ENCODE data around the gene AMBRA1. TPM values are rescaled to one million over a fixed set of nuclear protein-coding genes. Genes with fewer than 3 reads are reported as not detected.
A peak's percentile ranks its signal among the peaks of the same experiment; 100 is the strongest.

The AMBRA1 gene
- total RNA-seq, 1 donor from 2014 or later, result 45.8 TPM

DNA sequence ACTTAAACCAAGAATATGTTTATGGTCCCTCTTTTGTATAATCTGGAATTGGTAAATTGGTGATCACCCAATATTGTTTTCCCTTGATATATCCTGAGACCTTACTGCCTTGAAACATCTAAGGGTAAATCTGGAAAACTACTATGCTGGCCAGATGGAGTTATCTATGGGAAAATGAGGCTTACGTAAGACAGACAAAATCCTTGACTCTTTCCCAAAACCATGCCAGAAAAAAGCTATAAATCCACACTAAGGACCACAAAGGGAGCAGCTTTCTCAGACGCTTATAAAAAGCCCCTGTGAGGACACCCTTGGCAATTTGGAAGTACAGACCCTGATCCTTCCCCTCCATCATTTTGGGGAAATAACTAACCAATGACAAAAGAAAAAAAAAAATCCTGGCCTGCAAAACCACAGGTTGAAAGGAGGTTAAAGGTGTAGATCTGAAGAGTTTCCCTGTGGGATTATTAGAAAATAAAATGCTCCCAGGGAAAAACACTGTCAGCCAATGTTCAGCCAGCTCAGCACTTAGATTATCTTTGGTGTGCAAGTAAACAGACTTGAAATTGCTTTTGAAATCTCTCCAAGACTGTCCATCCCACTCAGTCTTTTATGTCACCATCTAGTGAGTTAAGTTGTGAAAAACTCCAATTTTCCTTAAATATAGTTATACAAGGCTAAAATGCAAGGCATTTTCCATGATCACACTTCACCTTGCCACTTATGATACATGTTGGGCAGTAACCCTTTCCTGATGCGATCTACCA, 6.6 kb upstream of the AMBRA1 start:
- Mint-ChIP-seq H3K27me3 (ENCODE audit: low read depth) (no peaks in the 10 kb centered on the region), H3K4me1 (no peaks in the 10 kb centered on the region), H3K4me3 (no peak overlapping the region), H3K36me3 (ENCODE audit: low read depth) (no peaks in the 10 kb centered on the region), H3K9me3 (no peaks in the 10 kb centered on the region), H3K27ac (ENCODE audit: unreplicated experiment) (no peak overlapping the region)
- no peak for DNase-seq (ENCODE audit: low read depth, low spot score)
- TF ChIP-seq, protein P1, sequence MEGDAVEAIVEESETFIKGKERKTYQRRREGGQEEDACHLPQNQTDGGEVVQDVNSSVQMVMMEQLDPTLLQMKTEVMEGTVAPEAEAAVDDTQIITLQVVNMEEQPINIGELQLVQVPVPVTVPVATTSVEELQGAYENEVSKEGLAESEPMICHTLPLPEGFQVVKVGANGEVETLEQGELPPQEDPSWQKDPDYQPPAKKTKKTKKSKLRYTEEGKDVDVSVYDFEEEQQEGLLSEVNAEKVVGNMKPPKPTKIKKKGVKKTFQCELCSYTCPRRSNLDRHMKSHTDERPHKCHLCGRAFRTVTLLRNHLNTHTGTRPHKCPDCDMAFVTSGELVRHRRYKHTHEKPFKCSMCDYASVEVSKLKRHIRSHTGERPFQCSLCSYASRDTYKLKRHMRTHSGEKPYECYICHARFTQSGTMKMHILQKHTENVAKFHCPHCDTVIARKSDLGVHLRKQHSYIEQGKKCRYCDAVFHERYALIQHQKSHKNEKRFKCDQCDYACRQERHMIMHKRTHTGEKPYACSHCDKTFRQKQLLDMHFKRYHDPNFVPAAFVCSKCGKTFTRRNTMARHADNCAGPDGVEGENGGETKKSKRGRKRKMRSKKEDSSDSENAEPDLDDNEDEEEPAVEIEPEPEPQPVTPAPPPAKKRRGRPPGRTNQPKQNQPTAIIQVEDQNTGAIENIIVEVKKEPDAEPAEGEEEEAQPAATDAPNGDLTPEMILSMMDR (conservative IDR thresholded peaks at IDR 0.05), result no peak

DNA sequence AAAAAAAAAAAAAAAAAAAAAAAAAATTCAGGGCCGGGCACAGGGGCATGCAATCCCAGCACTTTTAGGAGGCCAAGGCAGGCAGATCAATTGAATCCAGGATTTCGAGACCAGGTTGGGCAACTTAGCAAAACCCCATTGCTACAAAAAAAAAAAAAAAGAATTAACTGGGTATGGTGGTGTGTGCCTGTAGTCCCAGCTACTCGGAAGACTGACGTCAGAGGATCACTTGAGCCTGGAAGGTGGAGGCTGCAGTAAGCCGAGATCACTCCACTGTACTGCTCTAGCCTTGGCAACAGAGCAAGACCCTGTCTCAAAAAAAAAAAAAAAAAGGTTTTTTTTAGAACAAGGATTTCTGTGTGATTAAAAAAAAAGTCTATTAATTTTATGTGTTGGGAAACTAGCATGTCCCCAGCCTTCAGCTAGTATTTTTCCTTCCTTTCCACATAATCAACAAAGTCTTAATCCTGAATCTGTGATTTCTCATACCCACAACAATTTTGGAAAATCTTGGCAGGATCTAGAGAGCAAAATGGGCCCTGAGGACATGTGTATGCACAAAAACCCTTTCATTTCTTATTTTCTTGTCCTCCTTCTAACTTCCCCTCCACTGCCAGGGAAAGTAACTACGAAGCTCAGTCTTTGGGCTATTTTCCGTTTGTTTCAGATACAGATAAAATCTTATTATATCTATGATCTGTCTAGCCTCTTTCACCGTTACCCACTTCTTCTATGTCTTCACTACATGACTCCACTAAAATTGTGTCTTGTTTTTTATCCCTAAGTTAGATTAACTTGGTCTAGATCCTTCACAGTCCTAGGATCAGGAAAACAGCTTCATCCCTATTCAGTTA, 5.7 kb upstream of the AMBRA1 start:
- TF ChIP-seq, protein P1 (conservative IDR thresholded peaks at IDR 0.05), result no peak
- Mint-ChIP-seq H3K36me3 (ENCODE audit: low read depth) (no peaks in the 10 kb centered on the region), H3K4me1 (no peaks in the 10 kb centered on the region), H3K4me3 (peak overlapping the region; percentile 17), H3K27me3 (ENCODE audit: low read depth) (no peaks in the 10 kb centered on the region), H3K27ac (ENCODE audit: unreplicated experiment) (no peak overlapping the region), H3K9me3 (no peaks in the 10 kb centered on the region)
- no peak for DNase-seq (ENCODE audit: low read depth, low spot score)

DNA sequence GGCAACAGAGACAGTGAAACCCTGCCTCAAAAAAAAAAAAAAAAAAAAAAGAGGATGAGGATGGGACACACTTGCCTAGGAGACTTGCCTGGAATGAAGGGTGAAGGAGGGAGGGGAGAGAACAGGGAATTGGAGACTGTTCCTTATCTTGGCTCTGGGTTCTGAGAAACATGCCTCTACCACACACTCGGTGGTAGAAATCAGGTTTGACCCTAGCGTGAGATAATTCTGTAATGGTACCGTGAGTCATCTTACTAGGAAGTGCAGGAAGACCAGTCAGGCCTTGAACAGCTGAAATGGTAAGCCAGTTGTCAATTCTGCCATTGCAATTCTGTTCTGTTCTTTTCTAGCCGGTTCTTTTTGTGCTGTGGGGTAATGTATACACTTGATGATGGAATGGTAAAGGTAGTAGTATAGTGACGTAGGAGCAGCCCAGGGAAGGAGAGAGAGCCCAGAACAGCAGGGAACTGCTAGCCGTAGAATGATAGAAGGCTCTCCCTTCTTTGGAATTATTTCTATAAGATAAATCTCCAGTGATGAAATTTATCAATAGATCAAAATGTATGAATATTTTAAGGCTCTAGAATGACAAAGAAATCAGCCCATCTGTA, 3.9 kb upstream of the AMBRA1 start:
- no peak for DNase-seq (ENCODE audit: low read depth, low spot score)
- H3K9me3 Mint-ChIP-seq, result no peaks in the 10 kb centered on the region
- TF ChIP-seq, protein P1 (conservative IDR thresholded peaks at IDR 0.05), result no peak
- no peaks in the 10 kb centered on the region for H3K36me3 Mint-ChIP-seq (ENCODE audit: low read depth)
- peaks cover 14% of the 10 kb centered on the region for H3K4me1 Mint-ChIP-seq
- H3K27ac Mint-ChIP-seq (ENCODE audit: unreplicated experiment), result no peak overlapping the region
- no peak overlapping the region for H3K4me3 Mint-ChIP-seq
- no peaks in the 10 kb centered on the region for H3K27me3 Mint-ChIP-seq (ENCODE audit: low read depth)

DNA sequence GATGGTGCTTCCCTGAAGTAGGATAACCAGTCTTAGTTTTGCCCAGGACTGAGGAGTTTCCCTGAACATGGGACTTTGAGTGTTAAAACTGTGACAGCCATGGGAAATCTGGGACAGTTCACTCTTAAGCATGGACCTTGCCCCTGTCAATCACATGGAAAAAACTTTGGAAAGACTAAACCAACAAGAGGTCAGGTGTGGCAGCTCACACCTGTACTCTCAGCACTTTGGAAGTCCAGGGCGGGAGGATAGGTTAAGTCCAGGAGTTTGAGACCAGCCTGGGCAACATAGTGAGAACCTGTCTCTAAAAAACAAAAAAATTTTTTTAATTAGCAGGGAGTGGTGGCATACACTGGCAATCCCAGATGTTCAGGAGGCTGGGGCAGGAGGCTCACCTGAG, 3.3 kb upstream of the AMBRA1 start:
- DNase-seq (ENCODE audit: low read depth, low spot score), result no peak
- Mint-ChIP-seq H3K27me3 (ENCODE audit: low read depth) (no peaks in the 10 kb centered on the region), H3K27ac (ENCODE audit: unreplicated experiment) (no peak overlapping the region), H3K36me3 (ENCODE audit: low read depth) (no peaks in the 10 kb centered on the region), H3K4me1 (peaks cover 18% of the 10 kb centered on the region), H3K9me3 (no peaks in the 10 kb centered on the region), H3K4me3 (no peak overlapping the region)
- TF ChIP-seq, protein P1 (conservative IDR thresholded peaks at IDR 0.05), result no peak

DNA sequence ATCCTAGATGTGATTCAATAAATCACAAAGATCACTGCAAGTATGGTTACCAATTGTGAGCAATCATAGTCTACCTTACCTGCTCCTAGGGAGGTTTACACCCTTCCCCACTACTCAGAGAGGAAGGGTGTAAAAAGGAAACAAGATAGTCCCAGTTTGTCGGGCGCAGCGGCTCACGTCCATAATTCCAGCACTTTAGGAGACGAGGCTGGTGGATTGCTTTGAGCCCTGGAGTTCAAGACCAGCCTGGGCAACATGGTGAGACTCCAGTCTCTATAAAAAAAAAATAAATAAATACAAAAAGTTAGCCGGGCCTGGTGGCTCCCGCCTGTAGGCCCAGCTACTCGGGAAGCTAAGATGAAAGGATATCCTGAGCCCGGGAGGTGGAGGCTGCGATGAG, 962 bp upstream of the AMBRA1 start:
- H3K27me3 Mint-ChIP-seq (ENCODE audit: low read depth), result no peaks in the 10 kb centered on the region
- no peaks in the 10 kb centered on the region for H3K36me3 Mint-ChIP-seq (ENCODE audit: low read depth)
- no peak for DNase-seq (ENCODE audit: low read depth, low spot score)
- H3K4me1 Mint-ChIP-seq, result peaks cover 30% of the 10 kb centered on the region
- no peak overlapping the region for H3K4me3 Mint-ChIP-seq
- no peaks in the 10 kb centered on the region for H3K9me3 Mint-ChIP-seq
- TF ChIP-seq, protein P1 (conservative IDR thresholded peaks at IDR 0.05), result no peak
- H3K27ac Mint-ChIP-seq (ENCODE audit: unreplicated experiment), result no peak overlapping the region

Data from neural crest cell (in vitro differentiated cells).